Fibroblast of upper back skin (primary cell): ENCODE results near the gene IL1RAPL2.
"Not testable (repeated sequence)": the region's sequence is repeated elsewhere in the genome, so short reads cannot be mapped to it uniquely, and the experiment has no call there.

Experiments
- DNase-seq: peaks from one replicate; pipeline ENCODE4 v3.0.0-alpha.2; 2013

The IL1RAPL2 gene

DNA sequence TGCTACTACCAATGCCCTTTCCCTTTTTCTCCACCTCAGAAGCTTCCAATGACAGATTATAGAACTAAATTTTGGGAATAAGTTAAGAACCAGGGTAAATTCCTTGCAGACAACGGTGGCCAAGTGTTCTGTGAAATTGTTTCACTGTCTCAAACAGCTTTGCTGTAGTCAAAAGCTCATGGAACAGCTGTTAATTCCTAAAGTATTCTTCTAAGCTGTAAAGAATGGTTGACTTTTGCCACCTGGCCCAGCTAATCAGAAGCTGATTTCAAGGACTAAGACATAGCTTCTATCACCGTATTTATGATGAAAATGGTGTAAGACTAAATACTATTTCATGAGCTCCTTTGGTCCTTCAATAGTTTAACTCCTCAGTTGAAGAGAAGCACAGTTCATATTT, 297.5 kb downstream of the IL1RAPL2 start:
- no peak for DNase-seq

DNA sequence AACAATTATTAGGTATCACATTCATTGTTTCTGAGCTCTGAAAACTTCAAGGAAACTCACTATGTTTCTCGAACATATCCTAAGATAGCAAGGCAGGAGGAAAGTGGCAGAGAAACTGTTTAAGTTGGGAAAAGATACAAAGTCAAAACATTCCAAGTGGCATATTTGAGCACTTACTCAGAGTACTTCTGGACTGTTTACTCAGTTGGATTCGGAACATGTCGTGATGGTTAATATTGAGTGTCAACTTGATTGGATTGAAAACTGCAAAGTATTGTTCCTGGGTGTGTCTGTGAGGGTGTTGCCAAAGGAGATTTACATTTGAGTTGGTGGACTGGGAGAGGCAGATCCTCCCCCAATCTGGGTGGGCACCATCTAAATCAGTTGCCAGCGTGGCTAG, 298.3 kb downstream of the IL1RAPL2 start:
- no peak for DNase-seq

DNA sequence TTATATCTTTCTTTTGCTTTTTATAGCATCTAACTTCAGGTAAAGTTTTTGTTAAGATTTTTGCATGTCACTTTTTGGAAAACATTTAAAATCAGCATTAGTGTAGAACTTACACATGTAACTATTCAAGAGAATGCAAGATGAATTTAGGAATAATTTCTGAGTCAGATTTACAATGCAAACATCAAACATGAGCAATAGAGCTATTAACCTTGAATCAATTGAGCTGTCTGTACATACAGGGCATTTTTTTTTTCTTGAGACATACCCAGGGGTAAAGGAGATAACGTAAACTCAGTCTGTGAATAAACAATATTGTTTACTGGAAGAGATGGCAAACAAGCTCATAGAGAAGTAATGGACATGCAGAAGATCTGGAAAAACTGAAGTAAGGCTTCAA, 311.5 kb downstream of the IL1RAPL2 start:
- DNase-seq, result no peak

DNA sequence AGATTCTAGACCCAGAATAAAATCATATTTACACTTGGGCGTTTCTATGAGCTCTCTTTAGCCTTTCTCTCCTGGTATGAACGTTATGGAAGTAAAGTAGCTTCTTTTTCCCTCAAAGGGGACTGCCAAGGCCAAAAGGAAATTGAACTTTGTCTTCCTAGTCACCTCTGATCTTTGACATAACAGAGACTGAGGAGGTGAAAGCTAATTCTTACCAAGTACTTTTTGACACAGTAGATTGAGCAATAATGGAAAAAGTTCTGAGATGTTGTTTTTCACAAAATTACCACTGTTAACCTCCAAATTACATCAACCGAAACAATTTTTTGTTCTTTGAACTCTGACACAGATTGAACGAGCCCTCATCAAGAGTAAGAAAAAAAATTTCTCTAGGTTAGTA, 336.1 kb downstream of the IL1RAPL2 start:
- no peak for DNase-seq

DNA sequence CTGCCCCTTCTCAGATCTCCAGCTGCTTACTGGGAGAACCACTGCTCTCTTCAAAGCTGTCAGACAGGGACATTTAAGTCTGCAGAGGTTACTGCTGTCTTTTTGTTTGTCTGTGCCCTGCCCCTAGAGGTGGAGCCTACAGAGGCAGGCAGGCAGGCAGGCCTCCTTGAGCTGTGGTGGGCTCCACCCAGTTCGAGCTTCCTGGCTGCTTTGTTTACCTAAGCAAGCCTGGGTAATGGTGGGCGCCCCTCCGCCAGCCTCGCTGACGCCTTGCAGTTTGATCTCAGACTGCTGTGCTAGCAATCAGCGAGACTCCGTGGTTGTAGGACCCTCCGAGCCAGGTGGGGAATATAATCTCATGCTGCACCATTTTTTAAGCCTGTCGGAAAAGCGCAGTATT, 343.7 kb downstream of the IL1RAPL2 start:
- not testable (repeated sequence) for DNase-seq

DNA sequence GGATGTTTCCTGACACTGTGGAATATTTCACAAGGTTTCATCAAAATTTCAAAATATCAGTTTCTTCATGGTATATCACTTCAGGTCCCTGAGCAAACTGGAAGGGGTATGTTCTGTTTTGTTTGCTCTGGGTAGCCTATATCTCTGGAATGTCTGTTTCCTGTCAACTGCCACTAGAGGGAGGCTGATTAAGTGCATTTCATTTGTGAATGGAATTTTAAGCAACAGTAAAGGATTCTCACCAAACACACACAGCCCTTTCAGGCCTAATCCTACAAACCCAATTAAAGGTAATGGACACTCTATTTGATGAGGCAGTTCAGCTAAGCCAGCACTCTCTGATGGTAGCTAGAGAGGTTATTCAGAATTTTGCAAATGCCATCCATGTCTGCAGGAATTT, 347.3 kb downstream of the IL1RAPL2 start:
- DNase-seq, result peak; percentile 3

DNA sequence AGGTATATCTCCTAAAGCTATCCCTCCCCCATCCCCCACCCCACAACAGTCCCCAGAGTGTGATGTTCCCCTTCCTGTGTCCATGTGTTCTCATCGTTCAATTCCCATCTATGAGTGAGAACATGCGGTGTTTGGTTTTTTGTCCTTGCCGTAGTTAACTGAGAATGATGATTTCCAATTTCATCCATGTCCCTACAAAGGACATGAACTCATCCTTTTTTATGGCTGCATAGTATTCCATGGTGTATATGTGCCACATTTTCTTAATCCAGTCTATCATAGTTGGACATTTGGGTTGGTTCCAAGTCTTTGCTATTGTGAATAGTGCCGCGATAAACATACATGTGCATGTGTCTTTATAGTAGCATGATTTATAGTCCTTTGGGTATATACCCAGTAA, 348.7 kb downstream of the IL1RAPL2 start:
- not testable (repeated sequence) for DNase-seq

DNA sequence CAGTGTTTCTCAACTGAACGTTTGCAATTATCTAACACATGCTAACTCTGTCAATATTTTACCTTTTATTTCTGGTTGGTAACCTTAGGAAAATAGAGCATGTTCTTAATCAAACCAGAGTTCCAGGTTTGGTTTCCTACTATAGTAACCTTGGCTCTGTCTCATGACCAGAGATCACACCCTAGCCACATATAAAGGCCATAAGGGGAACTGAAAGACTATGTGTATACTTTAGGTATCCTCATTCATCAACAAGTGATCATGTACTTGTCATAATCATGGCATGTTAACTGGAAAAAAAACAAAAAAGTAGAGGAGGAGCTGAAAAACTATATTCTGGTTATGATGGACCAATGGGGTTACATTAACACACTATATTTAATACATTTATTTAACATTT, 352.1 kb downstream of the IL1RAPL2 start:
- DNase-seq, result no peak

DNA sequence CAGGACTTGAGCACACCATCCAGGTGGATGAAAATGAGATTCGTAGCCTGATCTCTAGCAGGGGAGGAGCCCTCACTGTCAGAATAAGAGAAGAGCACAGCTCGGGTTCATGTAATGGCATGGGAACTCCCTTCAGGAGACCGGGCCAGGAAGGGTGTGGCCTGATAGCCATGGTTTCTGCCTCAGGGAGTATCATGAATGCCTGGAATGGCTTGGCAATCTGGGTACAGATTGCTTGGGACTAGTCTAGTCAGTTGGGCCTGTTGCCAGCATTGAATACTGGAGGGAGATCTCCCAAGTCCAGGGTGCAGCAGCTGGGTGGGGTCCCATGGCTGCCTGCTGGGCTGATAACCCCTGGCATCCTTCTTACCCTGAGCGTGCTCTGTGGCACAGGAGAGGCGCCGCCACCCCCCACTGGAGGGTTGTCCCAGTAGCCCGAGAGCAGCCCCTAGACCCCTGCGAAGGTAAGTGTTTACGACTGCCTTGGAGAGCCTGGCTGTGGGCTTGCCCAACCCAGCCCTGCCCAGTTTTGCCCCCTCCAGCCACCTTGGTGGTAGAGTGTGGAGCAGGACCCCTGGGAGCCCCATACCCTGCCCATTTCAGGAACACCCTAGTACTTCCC, 355.7 kb downstream of the IL1RAPL2 start:
- no peak for DNase-seq

DNA sequence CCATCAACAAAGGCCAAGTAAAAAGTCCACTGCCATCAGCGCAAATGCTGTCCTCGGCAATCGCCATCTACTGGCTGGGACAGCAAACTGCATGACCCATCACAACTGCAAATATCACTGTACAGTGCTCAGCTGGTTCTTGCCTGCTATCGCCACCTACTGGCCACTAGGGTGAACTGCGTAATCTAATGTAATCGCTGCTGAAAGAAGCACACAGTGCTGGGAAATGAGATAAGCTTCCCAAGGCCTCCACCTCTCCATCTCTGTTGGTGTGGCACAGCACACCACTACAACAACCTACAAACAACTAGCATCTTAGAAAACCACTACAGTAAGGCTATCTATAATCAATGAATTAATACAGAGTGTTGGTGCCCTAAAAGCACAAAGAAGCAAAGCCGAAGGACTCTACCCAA, 356.2 kb downstream of the IL1RAPL2 start:
- DNase-seq, result peak; percentile 58

DNA sequence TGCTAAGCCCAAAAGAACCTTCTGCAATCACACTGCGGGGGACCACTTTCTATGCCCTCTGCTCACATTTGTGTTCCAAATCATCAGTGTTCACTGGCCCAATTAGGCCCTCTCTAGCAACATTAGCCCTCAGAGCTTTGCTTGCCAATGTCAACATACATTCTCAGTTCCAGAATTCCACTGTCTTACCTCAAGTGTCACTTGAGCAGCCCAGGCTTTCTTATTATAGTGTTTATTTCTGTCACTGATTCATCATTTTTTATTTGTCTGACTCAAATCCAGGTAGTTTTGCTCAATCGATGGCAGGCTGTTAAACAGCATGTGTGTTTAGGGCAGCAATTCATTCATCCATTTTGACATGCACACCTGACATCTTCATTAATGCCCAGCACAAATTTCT, 363.3 kb downstream of the IL1RAPL2 start:
- DNase-seq, result no peak

DNA sequence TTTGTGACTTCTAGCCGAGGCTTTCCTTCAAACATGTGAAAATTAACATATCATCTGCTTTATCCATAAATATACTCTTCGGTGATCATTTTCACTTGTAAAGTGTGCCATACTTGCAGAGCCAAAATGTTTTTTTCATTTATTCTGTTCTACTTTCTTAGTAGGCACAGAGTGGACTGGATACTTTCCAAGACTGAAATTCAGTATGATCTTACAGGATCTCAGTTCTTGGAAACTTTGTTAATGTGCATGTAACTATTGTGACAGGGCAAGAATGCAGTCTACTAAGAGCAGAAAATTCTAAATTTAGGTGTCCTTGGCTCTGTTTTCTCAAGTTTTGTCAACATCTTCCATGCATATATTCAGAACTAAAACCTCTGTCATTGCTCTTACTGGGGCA, 369.6 kb downstream of the IL1RAPL2 start:
- DNase-seq, result no peak

DNA sequence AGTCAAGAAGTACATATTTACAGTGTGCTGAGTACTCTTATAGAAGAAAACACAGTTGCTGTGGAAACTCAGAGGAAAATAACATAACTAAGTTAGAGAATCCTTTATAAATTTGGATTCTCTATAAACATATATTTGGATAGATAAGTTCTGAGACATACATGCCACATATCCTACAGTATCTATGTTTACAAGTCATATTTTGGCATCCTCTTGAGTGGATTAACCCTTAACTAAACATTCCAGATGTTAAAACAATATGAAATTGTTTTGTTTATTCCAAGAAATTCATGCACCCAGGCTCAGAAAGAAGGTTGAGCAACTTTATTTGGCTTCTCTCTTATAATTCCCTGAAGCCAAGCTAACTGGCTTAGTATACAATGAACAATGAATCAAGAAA, 387.3 kb downstream of the IL1RAPL2 start:
- no peak for DNase-seq

DNA sequence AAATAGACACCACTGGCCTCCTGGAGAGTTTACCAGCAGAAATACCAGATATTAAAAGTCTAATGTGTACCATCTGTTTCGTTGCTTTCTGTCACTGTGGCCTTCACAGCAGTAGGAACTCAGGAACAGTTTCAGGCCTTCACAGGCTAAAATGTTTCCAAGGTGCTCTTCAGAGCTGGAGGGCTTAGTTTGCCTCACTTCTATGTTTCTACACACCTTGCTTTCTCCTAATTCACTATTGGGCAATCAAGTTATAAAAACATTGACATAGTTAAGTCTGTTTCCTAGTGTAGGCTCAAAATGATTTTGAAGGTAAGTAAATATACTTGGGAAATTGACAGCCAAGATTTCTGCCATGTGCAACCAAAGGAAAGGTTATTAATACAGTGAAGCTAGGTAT, 395.9 kb downstream of the IL1RAPL2 start:
- DNase-seq, result no peak

DNA sequence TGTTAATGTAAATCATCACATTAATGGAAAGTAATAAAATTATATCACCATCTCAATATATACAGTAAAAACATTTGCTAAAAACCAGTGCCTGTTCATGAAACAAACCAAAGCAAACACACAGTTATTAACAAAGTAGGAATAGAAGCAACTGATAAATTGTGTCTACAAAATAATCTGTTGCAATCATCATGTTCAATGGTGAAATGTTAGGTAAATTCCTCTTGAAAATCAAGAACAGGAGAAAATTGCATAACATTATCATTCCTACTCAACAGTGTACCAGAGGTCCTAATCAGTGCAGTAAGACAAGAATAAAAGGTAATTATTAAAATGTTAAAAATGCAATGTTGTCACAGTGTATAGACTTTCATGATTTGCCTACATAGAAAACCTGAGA, 402.2 kb downstream of the IL1RAPL2 start:
- DNase-seq, result no peak

DNA sequence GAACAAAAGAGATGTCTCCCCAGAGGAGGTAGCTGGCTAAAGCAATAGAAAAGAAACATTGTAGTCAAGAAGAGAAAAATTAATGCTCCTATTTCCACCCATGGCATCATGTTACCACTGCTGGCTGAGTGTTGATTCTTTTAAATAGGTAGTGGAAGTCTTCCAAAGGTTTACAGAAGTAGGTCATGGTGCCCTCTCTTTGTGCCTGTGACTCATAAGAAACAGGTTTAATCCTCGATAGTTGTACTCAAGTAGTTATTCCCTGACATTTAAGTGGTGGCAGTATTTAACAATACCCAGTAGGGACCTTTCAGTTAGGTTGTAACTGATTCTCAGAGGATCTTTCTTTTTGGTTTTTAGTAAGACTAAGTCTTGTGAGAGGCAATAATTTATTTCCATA, 406.7 kb downstream of the IL1RAPL2 start:
- DNase-seq, result no peak

DNA sequence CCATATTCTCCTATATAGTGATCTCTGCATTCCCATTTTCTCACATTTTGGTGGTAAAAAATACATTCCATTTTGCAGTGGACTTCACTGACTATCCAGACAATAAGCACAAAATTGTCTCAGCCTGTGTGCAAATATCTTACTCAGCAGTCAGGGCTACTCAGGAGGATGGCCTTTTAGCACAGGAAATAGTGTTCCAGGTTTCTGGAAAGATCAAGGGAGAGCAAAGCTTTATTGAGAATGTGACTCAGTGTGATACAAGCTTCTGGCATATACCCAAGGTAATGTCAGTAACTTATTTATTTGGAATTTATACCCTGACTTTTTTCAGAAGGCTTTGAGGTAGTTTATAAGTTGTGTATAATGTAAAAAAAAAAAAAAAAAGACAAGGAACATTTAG, 421.1 kb downstream of the IL1RAPL2 start:
- peak; percentile 56 for DNase-seq

DNA sequence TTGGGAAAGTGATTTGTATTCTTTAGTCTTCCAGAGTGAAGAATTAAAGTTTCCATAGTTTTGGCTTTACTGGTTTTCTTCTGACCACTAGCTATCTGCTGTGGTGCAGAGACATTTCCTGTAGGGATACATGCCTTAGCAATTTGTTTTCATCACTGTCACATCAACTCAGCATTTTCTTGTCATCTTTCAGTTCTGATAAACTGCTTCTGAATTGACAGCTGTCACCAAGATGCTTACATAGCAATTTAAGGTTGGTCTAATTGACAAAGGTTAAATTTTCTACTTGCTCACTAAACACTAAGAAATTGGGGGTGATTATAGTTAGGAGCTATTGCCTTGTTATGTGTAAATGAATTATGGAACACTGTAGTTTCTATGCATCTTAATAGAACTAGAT, 422.0 kb downstream of the IL1RAPL2 start:
- DNase-seq, result peak; percentile 4

DNA sequence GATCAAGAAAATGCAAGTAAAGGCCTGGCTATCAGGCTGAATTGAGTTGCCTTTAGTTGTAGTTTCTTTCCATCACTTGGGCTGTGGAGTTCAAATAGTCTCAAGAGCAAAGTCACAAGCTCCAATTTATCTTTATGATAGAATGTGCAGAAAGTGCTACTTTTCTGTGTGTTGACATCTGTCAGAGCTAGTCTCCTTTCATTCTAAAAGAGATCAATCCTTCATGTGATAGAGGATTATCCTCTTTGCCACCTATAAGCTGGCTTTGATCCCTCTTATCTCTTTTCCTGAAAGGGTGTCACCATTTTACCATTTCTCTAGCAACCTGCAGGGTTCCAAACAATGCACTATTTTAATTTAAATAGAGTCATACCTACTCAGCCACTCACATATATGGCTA, 429.5 kb downstream of the IL1RAPL2 start:
- no peak for DNase-seq

DNA sequence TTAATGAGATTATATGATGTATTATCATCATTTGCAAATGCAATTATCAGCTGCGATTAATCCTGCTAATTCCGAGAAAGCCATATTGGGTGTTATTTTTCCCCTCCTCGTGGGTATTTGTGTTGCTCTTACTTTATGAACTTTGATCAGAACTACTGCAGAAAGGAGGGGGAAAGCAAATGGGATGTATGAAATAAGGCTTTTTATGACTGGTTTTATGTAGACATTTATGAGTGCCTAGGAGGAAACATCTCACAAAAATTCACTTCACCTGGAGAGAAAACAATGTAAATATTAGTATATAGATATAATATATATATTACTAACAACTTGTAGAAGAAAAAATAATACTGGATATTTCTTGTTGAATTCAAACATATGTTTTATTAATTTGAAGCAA, 440.1 kb downstream of the IL1RAPL2 start:
- no peak for DNase-seq

DNA sequence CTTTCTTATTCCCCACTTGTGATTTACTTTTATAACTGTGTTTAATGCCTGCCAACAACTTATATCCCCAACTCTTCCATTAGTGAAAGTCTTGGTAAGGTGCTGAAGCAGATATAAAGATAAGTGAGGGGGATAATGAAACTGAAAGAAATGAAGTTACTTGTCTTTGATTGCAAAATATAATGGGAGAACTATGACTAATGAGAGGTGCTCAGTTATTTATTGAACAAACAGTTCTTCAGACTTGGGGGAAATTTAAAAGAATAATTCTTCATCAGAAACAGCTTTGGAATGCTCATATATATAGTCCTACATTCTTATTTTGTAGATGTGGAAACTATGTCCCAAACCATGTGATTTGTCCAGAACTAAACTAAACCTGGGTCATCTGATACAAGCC, 441.0 kb downstream of the IL1RAPL2 start:
- no peak for DNase-seq

DNA sequence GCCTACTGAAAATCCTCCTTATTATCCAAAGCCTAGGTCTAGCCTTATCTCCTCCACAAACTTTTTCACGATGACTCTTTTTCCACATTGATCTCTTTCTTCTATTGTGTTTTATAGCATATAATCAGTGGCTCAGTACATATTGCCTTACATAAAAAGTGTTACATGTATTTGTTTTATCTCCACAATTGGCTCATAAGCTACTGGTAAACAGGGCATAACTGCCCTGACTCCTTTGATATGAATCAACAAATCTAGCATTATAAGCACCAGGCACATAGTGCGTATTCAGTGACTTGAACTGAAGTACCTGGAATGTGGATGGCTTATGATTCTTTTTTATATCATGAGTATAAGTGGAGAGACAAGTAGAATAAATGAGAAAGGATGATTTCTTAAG, 447.7 kb downstream of the IL1RAPL2 start:
- DNase-seq, result no peak

DNA sequence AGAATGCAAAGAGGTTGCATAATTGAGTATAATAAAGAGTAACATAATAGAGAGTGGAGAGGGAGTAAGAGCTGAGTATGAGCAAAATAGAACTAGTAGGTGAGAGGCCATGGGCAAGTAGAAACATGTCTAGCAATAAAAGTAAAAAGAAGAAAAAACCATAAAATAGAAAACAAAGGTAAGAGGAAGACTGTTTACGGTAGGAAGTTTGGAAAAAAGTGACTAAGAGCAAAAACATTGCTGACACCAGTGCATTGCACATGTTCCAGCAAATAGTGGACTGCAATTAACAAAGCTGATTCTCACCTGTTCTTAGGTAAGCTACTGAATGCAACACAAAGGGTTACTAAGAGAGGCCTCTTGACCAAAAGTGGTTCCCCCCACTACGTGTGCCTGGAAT, 451.6 kb downstream of the IL1RAPL2 start:
- DNase-seq, result no peak

DNA sequence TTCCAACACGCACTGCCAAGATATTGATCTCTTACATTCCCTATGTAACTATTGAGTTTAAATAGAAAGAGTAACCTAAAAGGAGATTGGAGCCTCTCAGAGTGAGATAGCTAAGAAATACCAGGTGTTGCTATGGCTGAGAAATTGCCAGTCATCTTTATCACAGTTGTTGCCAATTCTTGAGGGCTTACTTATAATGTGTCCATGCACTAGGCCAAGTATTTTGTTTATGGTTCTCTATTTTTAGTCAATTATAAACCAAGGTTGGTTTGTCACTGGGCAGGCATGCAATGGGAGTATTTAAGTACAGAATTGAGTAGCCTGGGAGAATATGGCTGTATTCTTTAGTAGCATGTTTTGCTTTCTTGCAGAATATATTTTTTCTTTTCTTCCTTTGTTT, 452.9 kb downstream of the IL1RAPL2 start:
- DNase-seq, result peak; percentile 0

DNA sequence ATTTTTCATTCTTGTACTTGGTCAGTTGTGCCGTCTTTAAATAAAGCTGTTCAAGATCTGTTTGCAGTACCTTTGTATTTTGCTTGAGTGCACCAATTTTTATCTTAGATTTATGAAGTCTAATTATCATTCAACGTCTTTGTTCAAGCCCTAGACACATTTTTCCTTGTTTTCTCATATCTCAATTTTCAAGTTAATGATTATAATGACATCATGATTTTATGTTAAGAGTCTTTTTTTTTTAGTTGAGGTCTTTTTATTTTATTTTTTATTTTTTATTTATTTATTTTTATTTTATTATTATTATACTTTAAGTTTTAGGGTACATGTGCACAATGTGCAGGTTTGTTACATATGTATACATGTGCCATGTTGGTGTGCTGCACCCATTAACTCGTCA, 463.0 kb downstream of the IL1RAPL2 start:
- not testable (repeated sequence) for DNase-seq
